Stomach (tissue), 9 donors: ENCODE measurements around the gene TRAFD1. TPM values are rescaled to one million over a fixed set of nuclear protein-coding genes. Genes with fewer than 3 reads are reported as not detected.
A peak's percentile ranks its signal among the peaks of the same experiment; 100 is the strongest.

ENCODE experiments used
- DNase-seq, 2 donors: peaks; one replicate each; pipeline versions ENCODE4 v3.0.0 to v3.0.0-alpha.2; 2013 to 2019
- H3K27ac ChIP-seq, 5 donors: fragments of 200-600 bp in 4 of 5; sonication (generic) in 4 of 5; one replicate each; pipeline ENCODE4 v1.5.1; 2013 to 2019; ENCODE audit warnings: mild to moderate bottlenecking in 1 of 5, moderate library complexity in 1 of 5
- H3K27me3 ChIP-seq, 3 donors: fragments of 200-600 bp; sonication (generic); one replicate each; pipeline ENCODE4 v1.5.1; 2017 to 2019; ENCODE audit warnings: mixed run types in 1 of 3
- H3K36me3 ChIP-seq, 4 donors: fragments of 200-600 bp; sonication (generic); 1 replicate in 3 of 4; 2 replicates in 1 of 4; pipeline ENCODE4 v1.5.1; 2016 to 2019
- H3K4me1 ChIP-seq, 4 donors: fragments of 200-600 bp; sonication (generic); one replicate each; pipeline ENCODE4 v1.5.1; 2016 to 2019
- H3K4me3 ChIP-seq, 4 donors: fragments of 200-600 bp; sonication (generic) in 3 of 4; one replicate each; pipeline ENCODE4 v1.5.1; 2016 to 2019; ENCODE audit warnings: mild to moderate bottlenecking in 1 of 4
- H3K9me3 ChIP-seq, 4 donors: fragments of 200-600 bp; sonication (generic); one replicate each; pipeline ENCODE4 v1.5.1; 2016 to 2019
- CTCF ChIP-seq, 7 experiments: fragments of 450-650 bp in 4 of 7; fragments of 200-600 bp in 3 of 7; sonication (generic) in 3 of 7; IDR thresholded peaks; one replicate each; pipeline ENCODE4 v1.5.1; 2016 to 2019; ENCODE audit warnings: antibody characterized with exemption in 7 of 7, control low read depth in 2 of 7, mild to moderate bottlenecking in 1 of 7
- EP300 ChIP-seq: sonication (generic); formaldehyde crosslinking; IDR thresholded peaks from one replicate; pipeline ENCODE4 v1.6.1; 2017; ENCODE audit warnings: antibody characterized with exemption
- POLR2A ChIP-seq, 4 donors: fragments of 450-650 bp; IDR thresholded peaks; one replicate each; pipeline ENCODE4 v1.6.1; 2016; ENCODE audit warnings: antibody characterized with exemption in 4 of 4, control low read depth in 2 of 4, mild to moderate bottlenecking in 1 of 4, moderate library complexity in 1 of 4
- POLR2AphosphoS5 ChIP-seq, 3 donors: sonication (generic); formaldehyde crosslinking; IDR thresholded peaks; one replicate each; pipeline ENCODE4 v1.6.1; 2016; ENCODE audit warnings: antibody characterized with exemption in 3 of 3
- WGBS, 5 donors: extraction: QIAGEN DNeasy Blood & Tissue Kit in 3 of 5; methylation state at CpG; one replicate each; pipeline versions ENCODE4 v1.1.5 to v1.1.7; 2013 to 2018; 5-methylcytosine and 5-hydroxymethylcytosine counted together
- intact Hi-C: fragments of 100-400 bp; cut with DNase I; formaldehyde crosslinking; loops from one replicate; pipeline ENCODE4 v1.15.1; 2023; ENCODE audit warnings: low total_unique reads
- polyA plus RNA-seq, 3 donors: library from polyadenylated mRNA; stranded (reverse); fragments of 200-250 nt; gene quantifications; one replicate each; pipeline ENCODE4 v1.2.3, GENCODE V29; 2013
- total RNA-seq, 5 donors: library from RNA; depleted of rRNA; stranded (reverse); fragments of >200 nt; gene quantifications; one replicate each; pipeline versions ENCODE4 v1.1.0 to v1.2.3, GENCODE V29; 2014 to 2016
- donor health status: healthy with polysubstance abuse.
- donor health status: Bipolar disorder and iron deficiency.
- donor health status: healthy.

TRAFD1 gene
- total and polyA plus RNA-seq, 8 donors, result 11.3 to 49.0 (median 20.4) TPM

DNA sequence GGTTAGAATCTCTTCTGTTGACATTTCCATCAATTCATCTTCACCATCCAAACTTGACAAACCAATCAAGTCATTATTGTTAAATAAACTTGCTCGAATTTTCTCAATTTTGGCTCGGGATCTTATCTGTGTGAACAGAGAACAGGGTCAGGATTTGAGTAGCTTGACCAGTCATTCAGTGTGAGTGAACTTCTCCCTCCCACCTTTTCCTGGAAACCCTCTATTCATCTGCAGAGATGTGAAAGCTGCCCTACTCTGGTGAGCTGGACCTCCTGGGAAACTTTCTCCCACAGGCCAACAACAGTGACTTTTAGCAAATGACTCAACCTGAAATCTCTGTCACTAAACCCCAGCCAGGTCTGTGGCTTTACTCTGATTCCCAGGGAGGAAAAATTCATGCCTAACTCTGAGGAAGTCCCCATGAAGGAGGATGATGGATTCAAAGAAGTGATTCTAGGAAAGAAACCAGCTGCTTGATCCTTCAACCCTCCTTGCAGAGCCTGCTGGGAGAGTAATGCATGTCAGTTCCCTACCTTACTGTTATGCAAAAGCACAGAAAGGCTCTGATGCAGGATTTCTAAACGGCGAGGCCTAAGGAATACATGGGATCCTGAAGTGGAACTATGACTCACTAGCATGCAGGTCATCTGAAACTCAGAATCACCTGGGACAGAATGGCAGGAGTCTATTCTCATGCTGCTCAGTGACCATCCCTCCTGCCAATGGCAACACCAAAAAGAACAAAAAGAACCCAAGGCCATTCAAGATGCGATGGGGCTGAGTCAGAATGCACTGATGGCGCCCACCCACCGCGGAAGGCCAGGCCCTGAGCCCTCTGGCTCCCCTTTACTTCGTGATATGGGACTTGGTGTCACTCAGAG, 58.0 kb downstream of the TRAFD1 start:
- Histone ChIP-seq H3K4me1 (no peaks in the 10 kb centered on the region), H3K27ac (peak overlapping the region in 1 of 5 donors; percentile 4), H3K9me3 (no peaks in the 10 kb centered on the region), H3K27me3 (no peaks in the 10 kb centered on the region), H3K4me3 (no peak overlapping the region), H3K36me3 (peaks cover 33 to 98% (median 94%) of the 10 kb centered on the region in 4 donors)
- intact Hi-C loops, result no loop called here
- WGBS, 5 donors, result 72 to 85% (median 75%) methylated on average over 9 of the region's 9 CpGs
- DNase-seq, result no peak
- TF ChIP-seq EP300 (no peak), POLR2AphosphoS5 (IDR thresholded peaks at IDR 0.05) (no peak), CTCF (IDR thresholded peaks at IDR 0.05) (no peak), POLR2A (IDR thresholded peaks at IDR 0.05) (no peak)

- intact Hi-C loops, result no loop called here
- H3K9me3 ChIP-seq, result no peaks in the 10 kb centered on the region
- no peaks in the 10 kb centered on the region for H3K27me3 ChIP-seq
- TF ChIP-seq POLR2AphosphoS5 (IDR thresholded peaks at IDR 0.05) (no peak), EP300 (no peak), POLR2A (IDR thresholded peaks at IDR 0.05) (no peak), CTCF (IDR thresholded peaks at IDR 0.05) (no peak)
- DNase-seq, result no peak
- H3K36me3 ChIP-seq, result peaks cover 33 to 98% (median 93%) of the 10 kb centered on the region in 4 donors
- H3K4me1 ChIP-seq, result no peaks in the 10 kb centered on the region
- 93 to 98% (median 96%) methylated on average over 43 to 46 of the region's 46 CpGs for WGBS, 5 donors
- peak overlapping the region in 1 of 5 donors; percentile 4 for H3K27ac ChIP-seq
- H3K4me3 ChIP-seq, result no peak overlapping the region
Observed at GRCh38 chr12:112184056-112184887, 58.9 kb downstream of the TRAFD1 start.

- H3K4me1 ChIP-seq, result peaks cover 0 to under 1% (median 0%) of the 10 kb centered on the region in 4 donors
- H3K27ac ChIP-seq, result no peak overlapping the region
- no peak for TF ChIP-seq POLR2AphosphoS5 (IDR thresholded peaks at IDR 0.05)
- TF ChIP-seq POLR2A (IDR thresholded peaks at IDR 0.05), result no peak
- no peak for TF ChIP-seq EP300
- TF ChIP-seq CTCF (IDR thresholded peaks at IDR 0.05), result no peak
- H3K27me3 ChIP-seq, result no peaks in the 10 kb centered on the region
- intact Hi-C loops, result no loop called here
- no peak overlapping the region for H3K4me3 ChIP-seq
- H3K36me3 ChIP-seq, result peaks cover 27 to 98% (median 93%) of the 10 kb centered on the region in 4 donors
- H3K9me3 ChIP-seq, result no peaks in the 10 kb centered on the region
- 90 to 95% (median 92%) methylated on average over 18 to 26 of the region's 26 CpGs for WGBS, 5 donors
- no peak for DNase-seq
Observed at GRCh38 chr12:112185093-112185923, 59.9 kb downstream of the TRAFD1 start.
